ENCODE results near the gene BCL7A. TPM values are rescaled to one million over a fixed set of nuclear protein-coding genes. Genes with fewer than 3 reads are reported as not detected.

The BCL7A gene
- total and polyA plus RNA-seq, 2 experiments from 2014 or later, result 12.7 to 14.9 TPM

DNA sequence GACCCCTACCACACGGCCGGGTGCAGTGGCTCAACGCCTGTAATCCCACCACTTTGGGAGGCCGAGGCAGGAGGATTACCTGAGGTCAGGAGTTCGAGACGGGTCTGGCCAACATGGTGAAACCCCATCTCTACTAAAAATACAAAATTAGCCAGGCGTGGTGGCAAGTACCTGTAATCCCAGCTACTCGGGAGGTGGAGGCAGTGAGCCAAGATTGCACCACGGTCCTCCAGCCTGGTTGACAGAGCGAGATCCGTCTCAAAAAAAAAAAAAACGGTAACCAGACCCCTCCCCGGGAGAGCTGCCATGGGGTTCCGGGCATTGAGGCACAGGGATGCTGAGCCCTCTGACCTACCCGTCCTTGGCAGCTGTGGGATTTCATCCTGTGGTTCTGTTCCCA lies 21.8 kb downstream of the BCL7A start (continued):
- TF ChIP-seq, protein P1, sequence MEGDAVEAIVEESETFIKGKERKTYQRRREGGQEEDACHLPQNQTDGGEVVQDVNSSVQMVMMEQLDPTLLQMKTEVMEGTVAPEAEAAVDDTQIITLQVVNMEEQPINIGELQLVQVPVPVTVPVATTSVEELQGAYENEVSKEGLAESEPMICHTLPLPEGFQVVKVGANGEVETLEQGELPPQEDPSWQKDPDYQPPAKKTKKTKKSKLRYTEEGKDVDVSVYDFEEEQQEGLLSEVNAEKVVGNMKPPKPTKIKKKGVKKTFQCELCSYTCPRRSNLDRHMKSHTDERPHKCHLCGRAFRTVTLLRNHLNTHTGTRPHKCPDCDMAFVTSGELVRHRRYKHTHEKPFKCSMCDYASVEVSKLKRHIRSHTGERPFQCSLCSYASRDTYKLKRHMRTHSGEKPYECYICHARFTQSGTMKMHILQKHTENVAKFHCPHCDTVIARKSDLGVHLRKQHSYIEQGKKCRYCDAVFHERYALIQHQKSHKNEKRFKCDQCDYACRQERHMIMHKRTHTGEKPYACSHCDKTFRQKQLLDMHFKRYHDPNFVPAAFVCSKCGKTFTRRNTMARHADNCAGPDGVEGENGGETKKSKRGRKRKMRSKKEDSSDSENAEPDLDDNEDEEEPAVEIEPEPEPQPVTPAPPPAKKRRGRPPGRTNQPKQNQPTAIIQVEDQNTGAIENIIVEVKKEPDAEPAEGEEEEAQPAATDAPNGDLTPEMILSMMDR (conservative IDR thresholded peaks at IDR 0.05; ENCODE audit: low read depth in 2 of 2), result no peak
- no peak for TF ChIP-seq STAT1 (IDR thresholded peaks at IDR 0.05; ENCODE audit: unreplicated experiment)
- no peak for TF ChIP-seq POLR2AphosphoS5 (IDR thresholded peaks at IDR 0.05; ENCODE audit: low read depth)
- TF ChIP-seq JUNB (IDR thresholded peaks at IDR 0.05; ENCODE audit: unreplicated experiment), result no peak

DNA sequence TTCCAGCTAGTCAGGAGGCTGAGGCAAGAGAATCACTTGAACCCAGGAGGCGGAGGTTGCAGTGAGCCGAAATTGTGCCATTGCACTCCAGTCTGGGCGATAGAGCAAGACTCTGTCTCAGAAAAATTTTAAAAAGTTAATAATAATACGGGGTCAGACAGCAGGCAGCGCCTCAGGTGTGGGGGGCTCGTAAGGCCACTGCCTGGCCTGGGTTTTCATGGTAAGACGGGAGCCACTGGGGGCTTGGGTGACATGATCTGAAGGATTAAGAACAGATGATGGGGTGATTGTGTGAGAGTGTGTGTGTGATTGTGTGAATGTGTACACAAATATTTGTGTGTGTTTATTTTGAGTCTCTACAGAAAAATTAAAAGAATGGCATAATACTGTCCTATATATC lies 23.6 kb downstream of the BCL7A start:
- TF ChIP-seq NANOG (IDR thresholded peaks at IDR 0.05; ENCODE audit: borderline replicate concordance) (no peak), JUNB (IDR thresholded peaks at IDR 0.05; ENCODE audit: unreplicated experiment) (no peak), CREB1 (CRISPR knock-in tag; IDR thresholded peaks at IDR 0.05; ENCODE audit: low read depth) (no peak), EZH2 (IDR thresholded peaks at IDR 0.05; ENCODE audit: low read depth, unreplicated experiment) (no peak), STAT1 (IDR thresholded peaks at IDR 0.05; ENCODE audit: unreplicated experiment) (no peak), ZNF331 (CRISPR knock-in tag; IDR thresholded peaks at IDR 0.05; ENCODE audit: low read depth) (no peak)
- TF ChIP-seq, protein P2, sequence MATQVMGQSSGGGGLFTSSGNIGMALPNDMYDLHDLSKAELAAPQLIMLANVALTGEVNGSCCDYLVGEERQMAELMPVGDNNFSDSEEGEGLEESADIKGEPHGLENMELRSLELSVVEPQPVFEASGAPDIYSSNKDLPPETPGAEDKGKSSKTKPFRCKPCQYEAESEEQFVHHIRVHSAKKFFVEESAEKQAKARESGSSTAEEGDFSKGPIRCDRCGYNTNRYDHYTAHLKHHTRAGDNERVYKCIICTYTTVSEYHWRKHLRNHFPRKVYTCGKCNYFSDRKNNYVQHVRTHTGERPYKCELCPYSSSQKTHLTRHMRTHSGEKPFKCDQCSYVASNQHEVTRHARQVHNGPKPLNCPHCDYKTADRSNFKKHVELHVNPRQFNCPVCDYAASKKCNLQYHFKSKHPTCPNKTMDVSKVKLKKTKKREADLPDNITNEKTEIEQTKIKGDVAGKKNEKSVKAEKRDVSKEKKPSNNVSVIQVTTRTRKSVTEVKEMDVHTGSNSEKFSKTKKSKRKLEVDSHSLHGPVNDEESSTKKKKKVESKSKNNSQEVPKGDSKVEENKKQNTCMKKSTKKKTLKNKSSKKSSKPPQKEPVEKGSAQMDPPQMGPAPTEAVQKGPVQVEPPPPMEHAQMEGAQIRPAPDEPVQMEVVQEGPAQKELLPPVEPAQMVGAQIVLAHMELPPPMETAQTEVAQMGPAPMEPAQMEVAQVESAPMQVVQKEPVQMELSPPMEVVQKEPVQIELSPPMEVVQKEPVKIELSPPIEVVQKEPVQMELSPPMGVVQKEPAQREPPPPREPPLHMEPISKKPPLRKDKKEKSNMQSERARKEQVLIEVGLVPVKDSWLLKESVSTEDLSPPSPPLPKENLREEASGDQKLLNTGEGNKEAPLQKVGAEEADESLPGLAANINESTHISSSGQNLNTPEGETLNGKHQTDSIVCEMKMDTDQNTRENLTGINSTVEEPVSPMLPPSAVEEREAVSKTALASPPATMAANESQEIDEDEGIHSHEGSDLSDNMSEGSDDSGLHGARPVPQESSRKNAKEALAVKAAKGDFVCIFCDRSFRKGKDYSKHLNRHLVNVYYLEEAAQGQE (IDR thresholded peaks at IDR 0.05; ENCODE audit: unreplicated experiment), result no peak
- TF ChIP-seq, protein P3, sequence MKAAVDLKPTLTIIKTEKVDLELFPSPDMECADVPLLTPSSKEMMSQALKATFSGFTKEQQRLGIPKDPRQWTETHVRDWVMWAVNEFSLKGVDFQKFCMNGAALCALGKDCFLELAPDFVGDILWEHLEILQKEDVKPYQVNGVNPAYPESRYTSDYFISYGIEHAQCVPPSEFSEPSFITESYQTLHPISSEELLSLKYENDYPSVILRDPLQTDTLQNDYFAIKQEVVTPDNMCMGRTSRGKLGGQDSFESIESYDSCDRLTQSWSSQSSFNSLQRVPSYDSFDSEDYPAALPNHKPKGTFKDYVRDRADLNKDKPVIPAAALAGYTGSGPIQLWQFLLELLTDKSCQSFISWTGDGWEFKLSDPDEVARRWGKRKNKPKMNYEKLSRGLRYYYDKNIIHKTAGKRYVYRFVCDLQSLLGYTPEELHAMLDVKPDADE (IDR thresholded peaks at IDR 0.05), result no peak

More for the DNA sequence above, 23.6 kb downstream of the BCL7A start:
- Histone ChIP-seq H3K79me2 (replicated peaks; ENCODE audit: insufficient read depth) (no peaks in the 10 kb centered on the region), H3K9me2 (ENCODE audit: insufficient read depth) (no peaks in the 10 kb centered on the region), H3K36me3 (ENCODE audit: insufficient read depth) (no peaks in the 10 kb centered on the region), H4K20me1 (replicated peaks; ENCODE audit: insufficient read depth) (no peaks in the 10 kb centered on the region), H2AFZ (no peak overlapping the region), H3K27ac (ENCODE audit: low read depth) (no peak overlapping the region), H3K27me3 (ENCODE audit: insufficient read depth) (no peaks in the 10 kb centered on the region), H3F3A (replicated peaks; ENCODE audit: low read depth) (no peaks in the 10 kb centered on the region), H3K4me2 (no peak overlapping the region), H3K4me3 (no peak overlapping the region), H3K4me1 (ENCODE audit: insufficient read depth) (no peaks in the 10 kb centered on the region)
- peaks cover 63% of the 10 kb centered on the region for H3K36me3 Mint-ChIP-seq (ENCODE audit: low read depth)
- H3K9me3 Mint-ChIP-seq, result peaks cover 6% of the 10 kb centered on the region; the same call in 2 of the 3 replicates
- peaks cover 16% of the 10 kb centered on the region for H3K27me3 Mint-ChIP-seq (ENCODE audit: insufficient read depth, low read depth, poor library complexity)
- no peak overlapping the region for H3K27ac Mint-ChIP-seq
- H3K4me1 Mint-ChIP-seq, result 0 out of 3 replicates have a peak, but pooled peaks cover 3% of the 10 kb centered on the region
- no peak overlapping the region for H3K4me3 Mint-ChIP-seq
- ATAC-seq (no peak), DNase-seq (ENCODE audit: low spot score) (no peak)
